HCT116 (cell line): Measurements from ENCODE around the gene STRBP. TPM values are rescaled to one million over a fixed set of nuclear protein-coding genes. Genes with fewer than 3 reads are reported as not detected.

Experiments used
- ATAC-seq: fragments of 200-7000 bp; cut with Tn5 transposase; 2 replicates; pipeline ENCODE4 v1.9.1; 2020; ENCODE audit warnings: mild to moderate bottlenecking, moderate library complexity
- BruUV-seq: library from RNA; stranded (reverse); fragments of 400-500 nt; replicated peaks from 2 replicates; lab custom pipeline; 2021; lab: Mats Ljungman, UMichigan
- CTCF ChIA-PET: fragments of 300-600 bp; sonication (Branson Sonifier 250); formaldehyde crosslinking; loops from one replicate; lab custom pipeline; 2021; ENCODE audit warnings: antibody characterized with exemption; lab: Charles Lee
- POLR2A ChIA-PET: fragments of 300-600, 350-600 bp; sonication (Branson Sonifier 250); formaldehyde crosslinking; loops from one replicate; lab custom pipeline; 2021; ENCODE audit warnings: antibody characterized with exemption; lab: Charles Lee
- RAD21 ChIA-PET, 2 experiments: fragments of 300-600 bp; sonication (Branson Sonifier 250); formaldehyde crosslinking; loops; one replicate each; lab custom pipeline; 2023; ENCODE audit warnings: low total read pairs in 2 of 2; ENCODE audit not compliant: uncharacterized antibody in 2 of 2, unreplicated experiment in 2 of 2, low non-redundant PET in 1 of 2; lab: Charles Lee
- DNase-seq: peaks from one replicate; pipeline ENCODE4 v3.0.0-alpha.2; 2010; ENCODE audit warnings: low read depth, low spot score
- H2AFZ ChIP-seq: fragments of 200-600 bp; shearing (Covaris generic), sonication (generic); 2 replicates; pipeline ENCODE4 v1.6.1; 2017; ENCODE audit warnings: low read depth, mixed run types, mixed read lengths, antibody characterized with exemption, low read length; ENCODE audit not compliant: poor library complexity, severe bottlenecking
- H3K27ac ChIP-seq: 2 replicates; pipeline ENCODE4 v1.5.1; 2012; ENCODE audit warnings: low read depth, low read length
- H3K27me3 ChIP-seq: fragments of 200-600 bp; sonication (generic); 2 replicates; pipeline ENCODE4 v1.6.1; 2016; ENCODE audit warnings: mixed run types, low read length, mixed read lengths; ENCODE audit not compliant: insufficient read depth
- H3K36me3 ChIP-seq, 2 experiments: fragments of 200-500 bp in 1 of 2; fragments of 200-600 bp in 1 of 2; sonication (Bioruptor generic) in 1 of 2; sonication (generic) in 1 of 2; 2 replicates each; pipeline versions ENCODE4 v1.5.1 to v1.6.1; 2014 to 2016; ENCODE audit warnings: low read length in 2 of 2, inconsistent platforms in 1 of 2, mixed read lengths in 1 of 2, mixed run types in 1 of 2; ENCODE audit not compliant: insufficient read depth in 2 of 2, control insufficient read depth in 1 of 2
- H3K4me1 ChIP-seq, 2 experiments: fragments of 200-600 bp in 1 of 2; sonication (generic) in 1 of 2; 2 replicates each; pipeline versions ENCODE4 v1.5.1 to v1.6.1; 2012 to 2017; ENCODE audit warnings: low read length in 2 of 2, inconsistent platforms in 1 of 2, mild to moderate bottlenecking in 1 of 2, mixed read lengths in 1 of 2, mixed run types in 1 of 2, moderate library complexity in 1 of 2; ENCODE audit not compliant: insufficient read depth in 2 of 2, control insufficient read depth in 1 of 2
- H3K4me2 ChIP-seq: fragments of 200-600 bp; sonication (generic); 2 replicates; pipeline ENCODE4 v1.6.1; 2017; ENCODE audit warnings: mixed run types, low read length, mixed read lengths
- H3K4me3 ChIP-seq, 2 experiments: fragments of 200-600 bp in 1 of 2; sonication (generic) in 1 of 2; replicated peaks in 1 of 2; 2 replicates each; pipeline ENCODE4 v1.5.1; 2011 to 2016; ENCODE audit warnings: low read length in 2 of 2, control low read depth in 1 of 2, low read depth in 1 of 2, mild to moderate bottlenecking in 1 of 2, mixed read lengths in 1 of 2, mixed run types in 1 of 2
- H3K79me2 ChIP-seq: fragments of 200-600 bp; sonication (generic); 2 replicates; pipeline ENCODE4 v1.6.1; 2017; ENCODE audit warnings: mild to moderate bottlenecking, mixed run types, low read length, moderate library complexity, mixed read lengths; ENCODE audit not compliant: insufficient read depth
- H3K9ac ChIP-seq: fragments of 200-600 bp; sonication (generic); 2 replicates; pipeline ENCODE4 v1.6.1; 2016; ENCODE audit warnings: low read length, mixed read lengths
- H3K9me2 ChIP-seq: fragments of 200-600 bp; sonication (generic), shearing (Covaris generic); 2 replicates; pipeline ENCODE4 v1.6.1; 2017; ENCODE audit warnings: mixed run types, mild to moderate bottlenecking, moderate library complexity; ENCODE audit not compliant: insufficient read depth
- H3K9me3 ChIP-seq, 2 experiments: fragments of 200-500 bp in 1 of 2; fragments of 200-600 bp in 1 of 2; sonication (Bioruptor generic) in 1 of 2; sonication (generic) in 1 of 2; 2 replicates each; pipeline ENCODE4 v1.6.1; 2014 to 2017; ENCODE audit warnings: low read length in 2 of 2, mixed read lengths in 2 of 2, inconsistent platforms in 1 of 2, low read depth in 1 of 2, mild to moderate bottlenecking in 1 of 2, mixed run types in 1 of 2, moderate library complexity in 1 of 2; ENCODE audit not compliant: control insufficient read depth in 1 of 2, insufficient read depth in 1 of 2
- H4K20me1 ChIP-seq: fragments of 200-600 bp; sonication (generic), shearing (Covaris generic); 2 replicates; pipeline ENCODE4 v1.6.1; 2017; ENCODE audit warnings: mixed run types, mild to moderate bottlenecking, moderate library complexity; ENCODE audit not compliant: insufficient read depth
- ATF3 ChIP-seq: IDR thresholded peaks from 2 replicates; pipeline ENCODE4 v1.6.1; 2012
- CBX3 ChIP-seq: IDR thresholded peaks from 2 replicates; pipeline ENCODE4 v1.6.1; 2012; ENCODE audit warnings: low read depth
- CEBPB ChIP-seq: IDR thresholded peaks from 2 replicates; pipeline ENCODE4 v1.6.1; 2012; ENCODE audit warnings: low read depth
- EGR1 ChIP-seq: IDR thresholded peaks from 2 replicates; pipeline ENCODE4 v1.6.1; 2012; ENCODE audit warnings: low read depth
- EZH2 ChIP-seq: fragments of 200-600 bp; sonication (generic); IDR thresholded peaks from 2 replicates; pipeline ENCODE4 v1.6.1; 2017; ENCODE audit warnings: antibody characterized with exemption, mixed run types
- EZH2phosphoT487 ChIP-seq: fragments of 200-600 bp; IDR thresholded peaks from 2 replicates; pipeline ENCODE4 v1.6.1; 2018; ENCODE audit warnings: antibody characterized with exemption, borderline replicate concordance
- FOSL1 ChIP-seq: IDR thresholded peaks from 2 replicates; pipeline ENCODE4 v1.6.1; 2012; ENCODE audit warnings: low read depth
- JUND ChIP-seq: IDR thresholded peaks from 2 replicates; pipeline ENCODE4 v1.6.1; 2012
- MAX ChIP-seq: IDR thresholded peaks from 2 replicates; pipeline ENCODE4 v1.6.1; 2012
- POLR2A ChIP-seq: IDR thresholded peaks from 2 replicates; pipeline ENCODE4 v1.7.0; 2011; ENCODE audit warnings: borderline replicate concordance; ENCODE audit not compliant: insufficient read depth, insufficient read length; ENCODE audit errors: extremely low read depth
- POLR2AphosphoS5 ChIP-seq: IDR thresholded peaks from 2 replicates; pipeline ENCODE4 v1.6.1; 2011; ENCODE audit warnings: mild to moderate bottlenecking, low read depth, low read length, moderate library complexity
- RAD21 ChIP-seq: IDR thresholded peaks from 2 replicates; pipeline ENCODE4 v1.6.1; 2012; ENCODE audit warnings: low read depth, mild to moderate bottlenecking
- REST ChIP-seq: IDR thresholded peaks from 2 replicates; pipeline ENCODE4 v1.6.1; 2012; ENCODE audit warnings: low read depth
- SIN3A ChIP-seq: IDR thresholded peaks from 2 replicates; pipeline ENCODE4 v1.6.1; 2012; ENCODE audit warnings: low read depth
- SP1 ChIP-seq: IDR thresholded peaks from 2 replicates; pipeline ENCODE4 v1.6.1; 2012; ENCODE audit warnings: low read depth
- TCF7L2 ChIP-seq: IDR thresholded peaks from 2 replicates; pipeline ENCODE4 v1.7.0; 2011; ENCODE audit warnings: borderline replicate concordance, inconsistent platforms; ENCODE audit not compliant: insufficient read depth, insufficient read length; ENCODE audit errors: extremely low read depth
- YY1 ChIP-seq: IDR thresholded peaks from 2 replicates; pipeline ENCODE4 v1.6.1; 2011; ENCODE audit warnings: low read length, low read depth, moderate library complexity, mild to moderate bottlenecking; ENCODE audit not compliant: insufficient replicate concordance; ENCODE audit errors: extremely low read depth
- ZNF274 ChIP-seq: fragments of 200-500 bp; sonication (Bioruptor generic); IDR thresholded peaks from 2 replicates; pipeline ENCODE4 v1.6.1; 2014; ENCODE audit warnings: mild to moderate bottlenecking, low read depth, low read length, inconsistent platforms
- intact Hi-C: fragments of 100-400 bp; cut with micrococcal nuclease; formaldehyde crosslinking; loops from 2 replicates; pipeline ENCODE4 v1.10.0; 2022
- total RNA-seq: library from RNA; stranded (reverse); gene quantifications from one replicate; pipeline ENCODE4 v1.2.1, GENCODE V29; 2021; ENCODE audit not compliant: unreplicated experiment

STRBP gene
- total RNA-seq, 1 experiment from 2014 or later: 30.4 TPM

- intact Hi-C loops: no loop called here
- Histone ChIP-seq H3K4me3 (no peak overlapping the region), H3K4me2 (no peak overlapping the region), H3K79me2 (no peaks in the 10 kb centered on the region), H3K36me3 (peaks cover 0 to 12% of the 10 kb centered on the region in 2 experiments; a peak in 2 of 4 replicates), H3K9ac (no peak overlapping the region), H2AFZ (no peak overlapping the region), H4K20me1 (no peaks in the 10 kb centered on the region), H3K9me3 (no peaks in the 10 kb centered on the region), H3K9me2 (no peaks in the 10 kb centered on the region), H3K4me1 (no peaks in the 10 kb centered on the region)
- ChIA-PET RAD21 (no interaction called here), POLR2A (no interaction called here), CTCF (no interaction called here)
- no TSS peak for BruUV-seq
- no peak for TF ChIP-seq MAX
- TF ChIP-seq EGR1: no peak
- TF ChIP-seq EZH2: no peak
- no peak for TF ChIP-seq TCF7L2
- TF ChIP-seq RAD21: no peak
- TF ChIP-seq POLR2A: no peak
- no peak for TF ChIP-seq SIN3A
- TF ChIP-seq ATF3: no peak
- TF ChIP-seq SP1: no peak
- TF ChIP-seq ZNF274: no peak
- TF ChIP-seq JUND: no peak
- TF ChIP-seq FOSL1: no peak
- no peak for TF ChIP-seq CEBPB
- TF ChIP-seq REST: no peak
- TF ChIP-seq CBX3: no peak
- no peak for TF ChIP-seq EZH2phosphoT487
- TF ChIP-seq YY1: no peak
- no peak for TF ChIP-seq POLR2AphosphoS5
- TF ChIP-seq, all 23 proteins: peak for 0
- ATAC-seq (no peak), DNase-seq (no peak)
- no peaks in the 10 kb centered on the region for H3K27me3 ChIP-seq
- H3K27ac ChIP-seq: no peak overlapping the region
These were observed 135.7 kb downstream of the STRBP start for GRCh38 chr9:123132696-123133095.
